Measurements from ENCODE around the gene DNASE1L3.
"Not testable (repeated sequence)": the region's sequence is repeated elsewhere in the genome, so short reads cannot be mapped to it uniquely, and the experiment has no call there.

Gene DNASE1L3

GRCh38 chr3:58234516-58234931 lies 23.8 kb upstream of the DNASE1L3 start:
- Histone ChIP-seq H3F3A (ENCODE audit: control insufficient read depth, insufficient read depth) (0 out of 2 replicates have a peak, but pooled peaks cover 3% of the 10 kb centered on the region), H3K9me3 (ENCODE audit: control insufficient read depth, insufficient read depth, low read length) (no peaks in the 10 kb centered on the region), H3K9me2 (replicated peaks; ENCODE audit: control insufficient read depth, low read length) (no peaks in the 10 kb centered on the region), H3K4me2 (ENCODE audit: low read length) (no peak overlapping the region), H3K79me2 (ENCODE audit: control insufficient read depth, low read length) (peaks cover 9% of the 10 kb centered on the region), H3K4me3 (ENCODE audit: low read length) (no peak overlapping the region), H3K27me3 (ENCODE audit: control insufficient read depth, low read length) (peaks cover 30% of the 10 kb centered on the region), H3K27ac (ENCODE audit: low read depth, low read length) (no peak overlapping the region), H3K4me1 (ENCODE audit: control insufficient read depth, low read length) (peaks cover 17% of the 10 kb centered on the region), H4K20me1 (ENCODE audit: control insufficient read depth, insufficient read depth, low read depth, low read length) (no peaks in the 10 kb centered on the region), H3K36me3 (ENCODE audit: control insufficient read depth, low read length) (no peaks in the 10 kb centered on the region)
- TF ChIP-seq CTCF (IDR thresholded peaks at IDR 0.05; ENCODE audit: low read depth, low read length, poor library complexity, severe bottlenecking), result no peak
- TF ChIP-seq EZH2phosphoT487 (IDR thresholded peaks at IDR 0.05; ENCODE audit: borderline replicate concordance, low read length), result no peak

- Histone ChIP-seq H3K4me3 (ENCODE audit: low read length) (no peak overlapping the region), H3F3A (ENCODE audit: control insufficient read depth, insufficient read depth) (no peaks in the 10 kb centered on the region), H3K27ac (ENCODE audit: low read depth, low read length) (no peak overlapping the region), H3K4me1 (ENCODE audit: control insufficient read depth, low read length) (peaks cover 4% of the 10 kb centered on the region), H3K9me3 (ENCODE audit: control insufficient read depth, insufficient read depth, low read length) (no peaks in the 10 kb centered on the region), H3K27me3 (ENCODE audit: control insufficient read depth, low read length) (peaks cover 30% of the 10 kb centered on the region), H4K20me1 (ENCODE audit: control insufficient read depth, insufficient read depth, low read depth, low read length) (no peaks in the 10 kb centered on the region), H3K79me2 (ENCODE audit: control insufficient read depth, low read length) (no peaks in the 10 kb centered on the region), H3K9me2 (replicated peaks; ENCODE audit: control insufficient read depth, low read length) (no peaks in the 10 kb centered on the region), H3K4me2 (ENCODE audit: low read length) (no peak overlapping the region), H3K36me3 (ENCODE audit: control insufficient read depth, low read length) (no peaks in the 10 kb centered on the region)
- TF ChIP-seq CTCF (IDR thresholded peaks at IDR 0.05; ENCODE audit: low read depth, low read length, poor library complexity, severe bottlenecking), result no peak
- no peak for TF ChIP-seq EZH2phosphoT487 (IDR thresholded peaks at IDR 0.05; ENCODE audit: borderline replicate concordance, low read length)
Observed at GRCh38 chr3:58231666-58232065, 20.9 kb upstream of the DNASE1L3 start.

GRCh38 chr3:58230876-58231552 lies 20.2 kb upstream of the DNASE1L3 start:
- Histone ChIP-seq H3K9me2 (replicated peaks; ENCODE audit: control insufficient read depth, low read length) (no peaks in the 10 kb centered on the region), H3K27ac (ENCODE audit: low read depth, low read length) (no peak overlapping the region), H3F3A (ENCODE audit: control insufficient read depth, insufficient read depth) (no peaks in the 10 kb centered on the region), H3K4me3 (ENCODE audit: low read length) (no peak overlapping the region), H3K36me3 (ENCODE audit: control insufficient read depth, low read length) (no peaks in the 10 kb centered on the region), H3K9me3 (ENCODE audit: control insufficient read depth, insufficient read depth, low read length) (no peaks in the 10 kb centered on the region), H4K20me1 (ENCODE audit: control insufficient read depth, insufficient read depth, low read depth, low read length) (no peaks in the 10 kb centered on the region), H3K79me2 (ENCODE audit: control insufficient read depth, low read length) (no peaks in the 10 kb centered on the region), H3K27me3 (ENCODE audit: control insufficient read depth, low read length) (peaks cover 28% of the 10 kb centered on the region), H3K4me2 (ENCODE audit: low read length) (no peak overlapping the region), H3K4me1 (ENCODE audit: control insufficient read depth, low read length) (0 out of 2 replicates have a peak, but pooled peaks cover 2% of the 10 kb centered on the region)
- no peak for TF ChIP-seq CTCF (IDR thresholded peaks at IDR 0.05; ENCODE audit: low read depth, low read length, poor library complexity, severe bottlenecking)
- TF ChIP-seq EZH2phosphoT487 (IDR thresholded peaks at IDR 0.05; ENCODE audit: borderline replicate concordance, low read length), result no peak

GRCh38 chr3:58227933-58228332 lies 17.2 kb upstream of the DNASE1L3 start:
- H3K4me2 ChIP-seq (ENCODE audit: low read length); H4K20me1 ChIP-seq (ENCODE audit: control insufficient read depth, insufficient read depth, low read depth, low read length); H3K27ac ChIP-seq (ENCODE audit: low read depth, low read length); H3F3A ChIP-seq (ENCODE audit: control insufficient read depth, insufficient read depth); H3K4me1 ChIP-seq (ENCODE audit: control insufficient read depth, low read length); H3K9me2 ChIP-seq (replicated peaks; ENCODE audit: control insufficient read depth, low read length); H3K9me3 ChIP-seq (ENCODE audit: control insufficient read depth, insufficient read depth, low read length); H3K36me3 ChIP-seq (ENCODE audit: control insufficient read depth, low read length); H3K4me3 ChIP-seq (ENCODE audit: low read length); H3K79me2 ChIP-seq (ENCODE audit: control insufficient read depth, low read length): not testable (repeated sequence)
- peaks cover 18% of the 10 kb centered on the region for H3K27me3 ChIP-seq (ENCODE audit: control insufficient read depth, low read length)
